Liver (tissue), 3 donors: ENCODE data around the gene TRNT1.

Source experiments
- RAD21 ChIP-seq, 2 donors: IDR thresholded peaks; 2 replicates each; pipeline ENCODE4 v1.6.1; 2016; ENCODE audit warnings: antibody characterized with exemption in 2 of 2, mild to moderate bottlenecking in 2 of 2
- TF ChIP-seq, protein P1 (sequence below): fragments of 150-350 bp; IDR thresholded peaks from 2 replicates; pipeline ENCODE4 v1.5.1; 2017; ENCODE audit warnings: improper control_type of control experiment, low read depth, low read length; ENCODE audit not compliant: missing input control
- donor health status: healthy.
- donor health status: healthy.

DNA sequence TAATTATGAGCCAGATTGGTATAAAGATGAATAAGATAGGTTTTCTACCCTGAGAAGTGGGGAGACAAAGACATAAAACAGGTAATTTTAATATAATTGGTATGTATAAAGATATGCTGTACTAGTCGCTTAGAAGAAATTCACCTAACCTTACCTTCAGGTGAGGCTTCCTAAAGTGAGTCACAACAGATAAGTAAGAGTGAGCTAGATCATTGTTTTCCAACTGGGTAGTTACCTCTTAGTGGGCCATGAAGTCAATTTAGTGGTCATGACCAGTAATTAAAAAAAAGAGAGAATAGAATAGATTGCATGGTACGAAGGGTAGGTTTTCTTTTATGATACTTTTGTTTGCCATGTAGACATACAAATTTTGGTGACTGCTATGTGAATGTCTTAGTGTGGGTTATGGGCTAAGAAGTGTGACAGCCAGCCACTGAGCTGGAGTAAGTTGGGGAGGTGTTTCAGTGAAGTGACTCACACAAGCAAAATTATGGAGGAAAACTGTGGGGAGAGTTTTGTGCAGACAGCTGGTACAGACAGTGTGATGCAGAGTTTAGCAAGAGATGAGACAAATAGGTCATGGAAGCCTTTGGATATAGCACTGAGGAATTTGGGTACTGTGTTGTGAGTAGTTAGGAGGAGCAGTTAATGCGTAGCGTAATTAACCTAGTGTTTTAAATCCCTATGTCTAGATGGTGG, 8.2 kb downstream of the TRNT1 start:
- TF ChIP-seq, protein P1, sequence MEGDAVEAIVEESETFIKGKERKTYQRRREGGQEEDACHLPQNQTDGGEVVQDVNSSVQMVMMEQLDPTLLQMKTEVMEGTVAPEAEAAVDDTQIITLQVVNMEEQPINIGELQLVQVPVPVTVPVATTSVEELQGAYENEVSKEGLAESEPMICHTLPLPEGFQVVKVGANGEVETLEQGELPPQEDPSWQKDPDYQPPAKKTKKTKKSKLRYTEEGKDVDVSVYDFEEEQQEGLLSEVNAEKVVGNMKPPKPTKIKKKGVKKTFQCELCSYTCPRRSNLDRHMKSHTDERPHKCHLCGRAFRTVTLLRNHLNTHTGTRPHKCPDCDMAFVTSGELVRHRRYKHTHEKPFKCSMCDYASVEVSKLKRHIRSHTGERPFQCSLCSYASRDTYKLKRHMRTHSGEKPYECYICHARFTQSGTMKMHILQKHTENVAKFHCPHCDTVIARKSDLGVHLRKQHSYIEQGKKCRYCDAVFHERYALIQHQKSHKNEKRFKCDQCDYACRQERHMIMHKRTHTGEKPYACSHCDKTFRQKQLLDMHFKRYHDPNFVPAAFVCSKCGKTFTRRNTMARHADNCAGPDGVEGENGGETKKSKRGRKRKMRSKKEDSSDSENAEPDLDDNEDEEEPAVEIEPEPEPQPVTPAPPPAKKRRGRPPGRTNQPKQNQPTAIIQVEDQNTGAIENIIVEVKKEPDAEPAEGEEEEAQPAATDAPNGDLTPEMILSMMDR: no peak
- no peak for TF ChIP-seq RAD21 (IDR thresholded peaks at IDR 0.05)
